ENCODE data around the gene GLI3. TPM values are rescaled to one million over a fixed set of nuclear protein-coding genes. Genes with fewer than 3 reads are reported as not detected.

Gene GLI3
- total and polyA plus RNA-seq, 11 donors: 0.50 to 14.4 (median 5.7) TPM

DNA sequence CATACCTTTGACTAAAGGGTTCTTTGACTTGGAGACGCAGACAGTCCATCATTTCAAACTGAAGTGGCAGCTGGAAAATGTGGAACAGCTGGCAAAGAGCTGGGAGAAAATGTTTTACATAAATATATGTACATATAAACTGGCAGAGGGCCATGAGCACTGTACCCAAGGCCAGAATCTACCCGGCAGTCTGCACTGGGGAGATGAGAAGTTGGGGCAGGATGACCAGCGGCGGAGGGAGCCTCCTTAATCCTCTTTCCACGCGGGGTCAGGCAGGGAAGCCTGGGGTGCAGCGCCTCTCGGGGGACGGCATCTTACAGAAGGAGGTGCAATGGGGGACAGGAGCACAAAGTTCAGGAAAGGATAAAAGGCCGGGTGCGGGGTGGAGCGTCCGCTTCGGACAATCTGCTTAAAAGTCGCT lies 1.3 kb downstream of the GLI3 start:
- no peaks in the 10 kb centered on the region for H3K9me3 ChIP-seq
- ATAC-seq (no peak), DNase-seq (peak in 2 of 5 donors; percentile 13 to 30)
- H3K4me3 ChIP-seq: peak overlapping the region; percentile 42 to 95 (median 79)
- TF ChIP-seq, protein P1, sequence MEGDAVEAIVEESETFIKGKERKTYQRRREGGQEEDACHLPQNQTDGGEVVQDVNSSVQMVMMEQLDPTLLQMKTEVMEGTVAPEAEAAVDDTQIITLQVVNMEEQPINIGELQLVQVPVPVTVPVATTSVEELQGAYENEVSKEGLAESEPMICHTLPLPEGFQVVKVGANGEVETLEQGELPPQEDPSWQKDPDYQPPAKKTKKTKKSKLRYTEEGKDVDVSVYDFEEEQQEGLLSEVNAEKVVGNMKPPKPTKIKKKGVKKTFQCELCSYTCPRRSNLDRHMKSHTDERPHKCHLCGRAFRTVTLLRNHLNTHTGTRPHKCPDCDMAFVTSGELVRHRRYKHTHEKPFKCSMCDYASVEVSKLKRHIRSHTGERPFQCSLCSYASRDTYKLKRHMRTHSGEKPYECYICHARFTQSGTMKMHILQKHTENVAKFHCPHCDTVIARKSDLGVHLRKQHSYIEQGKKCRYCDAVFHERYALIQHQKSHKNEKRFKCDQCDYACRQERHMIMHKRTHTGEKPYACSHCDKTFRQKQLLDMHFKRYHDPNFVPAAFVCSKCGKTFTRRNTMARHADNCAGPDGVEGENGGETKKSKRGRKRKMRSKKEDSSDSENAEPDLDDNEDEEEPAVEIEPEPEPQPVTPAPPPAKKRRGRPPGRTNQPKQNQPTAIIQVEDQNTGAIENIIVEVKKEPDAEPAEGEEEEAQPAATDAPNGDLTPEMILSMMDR (IDR thresholded peaks at IDR 0.05): no peak
- WGBS, 4 donors: 10 to 15% (median 13%) methylated on average over 15 of the region's 15 CpGs
- no peaks in the 10 kb centered on the region for H3K36me3 ChIP-seq
- intact Hi-C loops (cut with DNase I): loop anchor here in 4 of 10 donors (2.0 to 10.0 kb wide), 5 partner anchors 249 to 459 kb away; no protein-coding TSS in a partner anchor
- peaks cover 0 to 13% (median 8%) of the 10 kb centered on the region in 12 donors for H3K4me1 ChIP-seq
- peaks cover 0 to 43% (median 0%) of the 10 kb centered on the region in 9 donors for H3K27me3 ChIP-seq
- H3K27ac ChIP-seq: peak overlapping the region in 11 of 12 donors; percentile 66 to 95 (median 86)

DNA sequence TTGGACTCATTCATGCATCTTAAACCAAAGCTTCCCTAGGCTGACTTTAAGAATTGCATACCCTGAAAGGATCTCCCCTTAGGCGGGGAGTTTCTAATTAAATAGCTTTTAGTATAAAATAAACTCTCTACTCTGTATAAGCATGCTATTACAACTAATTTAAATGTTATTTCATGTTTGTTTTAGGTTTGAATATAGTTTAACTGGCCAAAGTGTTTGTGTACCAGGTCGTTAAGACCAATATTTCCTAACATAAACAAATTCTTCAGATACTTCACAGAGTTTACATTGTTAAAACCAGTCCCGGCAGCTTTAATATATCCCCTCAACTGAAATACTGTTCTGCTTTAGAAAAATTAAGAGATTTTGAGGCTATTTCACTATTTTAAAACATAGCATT lies 2.3 kb downstream of the GLI3 start:
- 91 to 94% (median 93%) methylated on average over 3 of the region's 3 CpGs for WGBS, 4 donors
- intact Hi-C loops (cut with DNase I): loop anchor here in 3 of 10 donors (5.0 to 10.0 kb wide), 4 partner anchors 250 to 460 kb away; no protein-coding TSS in a partner anchor
- TF ChIP-seq POLR2A (IDR thresholded peaks at IDR 0.05): no peak
- TF ChIP-seq, protein P1 (IDR thresholded peaks at IDR 0.05): no peak
- ATAC-seq (no peak), DNase-seq (no peak)
- H3K27me3 ChIP-seq: peaks cover 0 to 43% (median 0%) of the 10 kb centered on the region in 9 donors
- no peaks in the 10 kb centered on the region for H3K9me3 ChIP-seq
- peaks cover 0 to 13% (median 8%) of the 10 kb centered on the region in 12 donors for H3K4me1 ChIP-seq
- no peaks in the 10 kb centered on the region for H3K36me3 ChIP-seq
- no peak overlapping the region for H3K27ac ChIP-seq
- H3K4me3 ChIP-seq: peak overlapping the region in 1 of 12 donors; percentile 4

DNA sequence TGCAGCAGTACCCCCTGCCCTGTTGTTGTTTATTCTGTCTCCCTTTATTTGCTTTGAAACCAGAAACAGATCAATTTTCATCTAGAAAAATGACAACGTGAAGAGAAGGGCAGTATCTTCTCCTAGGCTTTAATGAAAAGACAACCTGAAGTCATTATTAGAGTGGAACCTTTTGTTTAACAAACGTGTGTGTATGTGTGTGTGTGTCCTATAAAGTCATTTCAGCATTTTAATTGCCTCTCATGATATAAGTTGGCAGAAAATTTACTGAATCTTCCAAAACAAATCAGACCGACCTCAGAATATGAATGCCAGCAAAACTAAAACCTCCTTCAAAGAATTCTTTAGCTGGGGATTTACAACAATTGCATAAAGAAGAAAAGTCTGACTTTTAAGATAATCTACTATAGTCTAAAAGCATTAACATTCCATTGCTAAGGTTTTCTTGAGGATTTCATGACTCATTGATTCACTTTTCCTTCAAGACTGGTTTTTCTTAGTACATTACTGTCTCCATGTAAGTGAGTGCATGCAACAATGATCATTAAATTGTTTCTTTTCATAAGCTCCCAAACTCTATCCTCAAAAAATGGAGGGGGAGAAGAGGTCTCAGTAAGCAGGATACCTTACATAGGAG lies 3.2 kb downstream of the GLI3 start:
- ATAC-seq: no peak
- peak overlapping the region in 1 of 12 donors; percentile 20 for H3K27ac ChIP-seq
- WGBS, 4 donors: 77 to 81% (median 79%) methylated on average over 3 of the region's 3 CpGs
- TF ChIP-seq, protein P1 (IDR thresholded peaks at IDR 0.05): no peak
- TF ChIP-seq POLR2A (IDR thresholded peaks at IDR 0.05): no peak
- H3K36me3 ChIP-seq: no peaks in the 10 kb centered on the region
- H3K4me1 ChIP-seq: peaks cover 0 to 18% (median 8%) of the 10 kb centered on the region in 12 donors
- no peaks in the 10 kb centered on the region for H3K9me3 ChIP-seq
- H3K4me3 ChIP-seq: no peak overlapping the region
- DNase-seq: no peak
- intact Hi-C loops (cut with DNase I): loop anchor here in 3 of 10 donors (10.0 kb wide), 3 partner anchors 249 to 461 kb away; no protein-coding TSS in a partner anchor
- peaks cover 0 to 47% (median 0%) of the 10 kb centered on the region in 9 donors for H3K27me3 ChIP-seq

DNA sequence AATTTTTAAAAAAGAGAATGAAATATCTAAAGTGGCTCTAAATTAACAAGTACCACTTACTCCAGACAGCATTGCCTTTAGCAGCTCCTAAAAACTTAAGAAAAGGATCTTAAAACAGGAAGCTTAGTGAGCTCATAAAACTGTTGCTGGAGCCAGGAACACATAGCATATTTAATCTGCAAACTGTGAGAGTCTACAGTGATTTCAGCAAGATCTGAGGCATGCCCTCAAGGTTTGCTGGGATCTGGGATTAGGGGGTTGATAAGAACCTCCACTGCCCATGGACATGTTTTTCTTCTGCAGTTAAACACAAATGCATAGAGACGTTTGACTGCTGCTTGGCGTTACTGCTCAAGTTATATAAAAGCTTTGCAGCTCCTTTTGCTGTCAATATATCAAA lies 3.8 kb downstream of the GLI3 start:
- intact Hi-C loops (cut with DNase I): loop anchor here in 3 of 10 donors (10.0 kb wide), 3 partner anchors 248 to 462 kb away; no protein-coding TSS in a partner anchor
- H3K36me3 ChIP-seq: no peaks in the 10 kb centered on the region
- peak overlapping the region in 1 of 12 donors; percentile 20 for H3K27ac ChIP-seq
- H3K27me3 ChIP-seq: peaks cover 0 to 48% (median 0%) of the 10 kb centered on the region in 9 donors
- ATAC-seq (no peak), DNase-seq (no peak)
- 76 to 89% (median 79%) methylated on average over 2 of the region's 2 CpGs for WGBS, 4 donors
- peaks cover 0 to 19% (median 7%) of the 10 kb centered on the region in 12 donors for H3K4me1 ChIP-seq
- TF ChIP-seq, protein P1 (IDR thresholded peaks at IDR 0.05): no peak
- no peak for TF ChIP-seq POLR2A (IDR thresholded peaks at IDR 0.05)
- H3K9me3 ChIP-seq: no peaks in the 10 kb centered on the region
- no peak overlapping the region for H3K4me3 ChIP-seq

Data from heart left ventricle (tissue), 16 donors.